Right lobe of liver (tissue), 6 donors: ENCODE results near the gene SCFD2. TPM values are rescaled to one million over a fixed set of nuclear protein-coding genes. Genes with fewer than 3 reads are reported as not detected.
A peak's percentile ranks its signal among the peaks of the same experiment; 100 is the strongest.

Source experiments
- ATAC-seq, 4 donors: fragments of 200-7000 bp; cut with Tn5 transposase; one replicate each; pipeline ENCODE4 v1.9.1; 2020; ENCODE audit warnings: mild to moderate bottlenecking in 4 of 4, moderate library complexity in 4 of 4
- DNase-seq, 3 donors: peaks; one replicate each; pipeline ENCODE4 v3.0.0-alpha.2; 2020
- H3K27ac ChIP-seq, 3 donors: fragments of 200-600 bp; one replicate each; pipeline ENCODE4 v1.8.0; 2022
- H3K27me3 ChIP-seq, 2 donors: fragments of 200-600 bp; one replicate each; pipeline ENCODE4 v1.8.0; 2022
- H3K36me3 ChIP-seq, 4 donors: fragments of 200-600 bp; sonication (generic) in 1 of 4; one replicate each; pipeline versions ENCODE4 v1.5.1 to v1.8.0; 2017 to 2022; ENCODE audit warnings: control low read depth in 1 of 4
- H3K4me1 ChIP-seq, 4 donors: fragments of 200-600 bp; sonication (generic) in 1 of 4; one replicate each; pipeline versions ENCODE4 v1.5.1 to v1.8.0; 2017 to 2022; ENCODE audit warnings: control low read depth in 1 of 4
- H3K4me3 ChIP-seq, 3 donors: fragments of 200-600 bp; one replicate each; pipeline ENCODE4 v1.8.0; 2022
- H3K9me3 ChIP-seq, 4 donors: fragments of 200-600 bp; sonication (generic) in 1 of 4; one replicate each; pipeline versions ENCODE4 v1.5.1 to v1.8.0; 2017 to 2022; ENCODE audit warnings: control low read depth in 1 of 4
- POLR2A ChIP-seq: fragments of 450-650 bp; IDR thresholded peaks from one replicate; pipeline ENCODE4 v1.6.1; 2017; ENCODE audit warnings: antibody characterized with exemption, mild to moderate bottlenecking
- WGBS: methylation state at CpG from one replicate; pipeline ENCODE4 v1.1.6; 2018; ENCODE audit warnings: low coverage, low lambda C conversion rate; ENCODE audit not compliant: insufficient coverage; ENCODE audit errors: missing lambda C conversion rate; 5-methylcytosine and 5-hydroxymethylcytosine counted together
- intact Hi-C, 2 donors: fragments of 100-400 bp; cut with DNase I; formaldehyde crosslinking; loops; one replicate each; pipeline versions ENCODE4 v1.11.2 to v1.14.1; 2022
- total RNA-seq, 6 experiments: library from RNA; depleted of rRNA in 2 of 6; stranded (reverse); fragments of >200 nt in 2 of 6; fragmentation: NEBNext Ultra II Directional in 3 of 6; extraction: Animal tissue kit (Norgen Biotek cat#: 25700) in 3 of 6; gene quantifications; one replicate each; pipeline versions ENCODE4 v1.1.0 to v1.2.4, GENCODE V29; 2016 to 2023
- TF ChIP-seq, protein P1 (sequence below), 4 donors: fragments of 200-600 bp in 3 of 4; fragments of 450-650 bp in 1 of 4; IDR thresholded peaks; one replicate each; pipeline versions ENCODE4 v1.5.1 to v1.8.0; 2016 to 2022; ENCODE audit warnings: antibody characterized with exemption in 4 of 4, mild to moderate bottlenecking in 2 of 4
- donor health status: DM: no; HTN: yes; CAD: no.
- donor health status: DM: no; HTN: no; CAD: no.
- donor health status: DM: no; HTN: no; CAD: no.
- donor health status: DM: no; HTN: yes; CAD: no.
- donor health status: DM: no; HTN: yes; CAD: no.

Gene SCFD2
- total RNA-seq, 6 experiments from 2014 or later, result 7.6 to 17.1 (median 10.3) TPM

DNA sequence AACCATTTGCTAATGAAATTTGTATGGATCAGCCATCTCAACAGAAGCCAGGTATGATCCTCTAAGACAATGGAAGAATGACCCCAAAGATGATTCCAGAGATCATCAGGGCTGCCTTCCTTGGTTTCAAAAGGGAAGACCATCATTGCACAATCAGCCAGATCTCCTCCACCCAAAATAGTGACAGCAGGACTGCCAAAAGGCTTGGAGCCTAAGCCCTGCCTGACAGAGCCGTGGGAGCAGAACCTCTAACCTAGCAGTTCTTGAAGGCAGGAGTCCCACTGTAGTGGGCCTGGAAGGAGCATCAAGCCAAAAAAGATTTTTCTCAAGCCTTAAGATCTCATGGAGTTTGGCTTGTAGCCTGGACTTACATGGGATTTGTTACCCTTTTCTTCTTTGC, 277.7 kb downstream of the SCFD2 start:
- Histone ChIP-seq H3K4me1 (no peaks in the 10 kb centered on the region), H3K4me3 (no peak overlapping the region), H3K36me3 (no peaks in the 10 kb centered on the region), H3K27me3 (no peaks in the 10 kb centered on the region), H3K9me3 (no peaks in the 10 kb centered on the region), H3K27ac (no peak overlapping the region)
- intact Hi-C loops, result no loop called here
- TF ChIP-seq POLR2A, result no peak
- TF ChIP-seq, protein P1, sequence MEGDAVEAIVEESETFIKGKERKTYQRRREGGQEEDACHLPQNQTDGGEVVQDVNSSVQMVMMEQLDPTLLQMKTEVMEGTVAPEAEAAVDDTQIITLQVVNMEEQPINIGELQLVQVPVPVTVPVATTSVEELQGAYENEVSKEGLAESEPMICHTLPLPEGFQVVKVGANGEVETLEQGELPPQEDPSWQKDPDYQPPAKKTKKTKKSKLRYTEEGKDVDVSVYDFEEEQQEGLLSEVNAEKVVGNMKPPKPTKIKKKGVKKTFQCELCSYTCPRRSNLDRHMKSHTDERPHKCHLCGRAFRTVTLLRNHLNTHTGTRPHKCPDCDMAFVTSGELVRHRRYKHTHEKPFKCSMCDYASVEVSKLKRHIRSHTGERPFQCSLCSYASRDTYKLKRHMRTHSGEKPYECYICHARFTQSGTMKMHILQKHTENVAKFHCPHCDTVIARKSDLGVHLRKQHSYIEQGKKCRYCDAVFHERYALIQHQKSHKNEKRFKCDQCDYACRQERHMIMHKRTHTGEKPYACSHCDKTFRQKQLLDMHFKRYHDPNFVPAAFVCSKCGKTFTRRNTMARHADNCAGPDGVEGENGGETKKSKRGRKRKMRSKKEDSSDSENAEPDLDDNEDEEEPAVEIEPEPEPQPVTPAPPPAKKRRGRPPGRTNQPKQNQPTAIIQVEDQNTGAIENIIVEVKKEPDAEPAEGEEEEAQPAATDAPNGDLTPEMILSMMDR (IDR thresholded peaks at IDR 0.05), result no peak
- 67% methylated on average over 1 of the region's 1 CpG for WGBS
- ATAC-seq, result peak in 1 of 4 donors; percentile 23
- no peak for DNase-seq

DNA sequence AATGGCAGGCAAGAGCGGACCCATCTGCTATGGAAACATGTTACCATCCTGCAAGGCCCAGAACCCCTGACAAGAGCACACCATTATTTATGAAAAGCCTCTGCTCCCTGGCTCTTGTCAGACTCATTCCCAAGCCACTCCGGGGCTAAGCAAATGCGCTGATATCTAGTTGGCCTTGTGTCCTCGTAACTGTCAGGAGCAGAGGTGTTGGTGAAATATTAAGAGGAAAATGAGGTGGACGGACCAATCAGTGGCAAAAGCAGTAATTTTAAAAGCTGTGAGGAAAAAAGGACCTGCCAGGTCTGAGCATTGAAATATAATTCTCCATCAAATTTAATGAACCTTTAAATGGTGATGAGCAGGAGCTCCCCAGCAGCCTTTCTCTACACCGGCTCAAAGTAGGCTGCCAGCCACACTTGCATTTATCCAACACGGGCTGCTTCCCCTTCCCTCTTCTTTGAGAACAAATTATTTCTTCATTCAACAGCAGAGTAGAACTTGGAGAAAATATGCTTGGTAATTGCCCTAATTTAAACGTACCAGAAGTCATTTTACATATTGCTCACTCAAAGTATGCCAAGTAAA, 289.4 kb downstream of the SCFD2 start:
- no peak overlapping the region for H3K4me3 ChIP-seq
- intact Hi-C loops, result no loop called here
- H3K4me1 ChIP-seq, result no peaks in the 10 kb centered on the region
- no peak overlapping the region for H3K27ac ChIP-seq
- 93% methylated on average over 8 of the region's 8 CpGs for WGBS
- TF ChIP-seq POLR2A, result no peak
- TF ChIP-seq, protein P1 (IDR thresholded peaks at IDR 0.05), result no peak
- H3K27me3 ChIP-seq, result no peaks in the 10 kb centered on the region
- no peaks in the 10 kb centered on the region for H3K9me3 ChIP-seq
- DNase-seq (no peak), ATAC-seq (no peak)
- no peaks in the 10 kb centered on the region for H3K36me3 ChIP-seq

DNA sequence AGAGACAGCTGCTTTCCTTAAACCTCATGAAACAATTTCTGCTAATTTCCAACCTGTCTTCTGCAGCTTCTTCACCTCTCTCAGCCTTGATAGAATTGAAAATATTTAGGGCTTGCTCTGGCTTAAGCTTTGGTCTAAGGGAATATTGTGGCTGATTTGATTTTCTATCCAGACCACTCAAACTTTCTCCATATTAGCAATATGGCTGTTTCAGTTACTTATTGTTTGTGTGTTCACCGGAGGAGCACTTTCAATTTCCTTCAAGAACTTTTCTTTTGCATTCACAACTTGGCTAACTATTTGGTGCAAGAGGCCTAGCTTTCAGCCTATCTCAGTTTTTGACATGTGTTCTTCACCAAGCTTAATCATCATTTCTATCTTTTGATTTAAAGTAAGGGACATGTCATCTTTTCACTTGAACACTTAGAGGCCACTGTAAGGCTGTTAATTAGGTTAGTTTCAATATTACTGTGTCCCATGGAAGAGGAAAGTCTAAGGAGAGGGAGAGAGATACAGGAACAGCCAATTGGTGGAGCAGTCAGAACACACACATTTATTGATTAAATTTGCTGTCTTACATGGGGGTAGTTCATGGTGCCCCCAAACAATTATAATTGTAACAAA, 290.6 kb downstream of the SCFD2 start:
- H3K27ac ChIP-seq, result no peak overlapping the region
- WGBS, result 55% methylated on average over 1 of the region's 1 CpG
- DNase-seq, result no peak
- no peak for ATAC-seq
- H3K4me3 ChIP-seq, result no peak overlapping the region
- no peaks in the 10 kb centered on the region for H3K27me3 ChIP-seq
- TF ChIP-seq, protein P1 (IDR thresholded peaks at IDR 0.05), result no peak
- no peak for TF ChIP-seq POLR2A
- no peaks in the 10 kb centered on the region for H3K9me3 ChIP-seq
- H3K36me3 ChIP-seq, result no peaks in the 10 kb centered on the region
- no peaks in the 10 kb centered on the region for H3K4me1 ChIP-seq
- intact Hi-C loops, result no loop called here

DNA sequence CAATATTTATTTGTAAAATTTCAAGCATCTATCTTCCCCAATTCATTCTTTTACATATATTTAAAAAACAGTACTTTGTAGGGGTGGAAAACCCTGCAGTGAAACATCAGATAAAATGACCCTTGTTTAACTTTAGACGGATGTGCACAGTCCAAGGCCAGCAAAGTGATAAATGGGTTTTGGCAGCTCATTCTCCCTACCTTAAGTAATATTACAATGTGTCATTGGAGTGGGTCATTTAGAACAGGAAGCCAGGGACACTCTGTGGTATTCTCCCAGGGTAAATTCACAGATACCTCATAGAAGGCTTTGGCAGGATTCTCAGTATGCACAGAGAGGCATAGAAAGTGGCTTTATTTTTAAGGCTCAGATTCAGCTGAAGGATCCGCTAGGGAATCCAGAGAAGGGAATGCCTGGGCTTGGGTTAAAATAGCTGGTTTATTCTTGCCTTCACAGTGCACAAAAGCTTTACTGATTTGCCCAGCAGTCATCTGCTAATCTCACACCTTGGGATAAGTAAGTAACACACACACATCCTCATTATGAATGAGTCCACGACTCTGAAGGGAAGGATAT, 297.0 kb downstream of the SCFD2 start:
- no peaks in the 10 kb centered on the region for H3K9me3 ChIP-seq
- ATAC-seq, result peak in 3 of 4 donors; percentile 41 to 85 (median 42)
- intact Hi-C loops, result no loop called here
- no peaks in the 10 kb centered on the region for H3K4me1 ChIP-seq
- no peaks in the 10 kb centered on the region for H3K36me3 ChIP-seq
- no peaks in the 10 kb centered on the region for H3K27me3 ChIP-seq
- no peak for DNase-seq
- H3K4me3 ChIP-seq, result no peak overlapping the region
- WGBS, result 69% methylated on average over 3 of the region's 3 CpGs
- no peak overlapping the region for H3K27ac ChIP-seq
- TF ChIP-seq, protein P1 (IDR thresholded peaks at IDR 0.05), result no peak
- TF ChIP-seq POLR2A, result no peak
